HT1080 (cell line): ENCODE data around the gene ACBD5. TPM values are rescaled to one million over a fixed set of nuclear protein-coding genes. Genes with fewer than 3 reads are reported as not detected.
"Not testable (repeated sequence)": the region's sequence is repeated elsewhere in the genome, so short reads cannot be mapped to it uniquely, and the experiment has no call there.

Source experiments
- DNase-seq: peaks from one replicate; pipeline ENCODE4 v3.0.0-alpha.2; 2015; ENCODE audit warnings: low read depth
- polyA plus RNA-seq, 2 experiments: library from polyadenylated mRNA; depleted of rRNA; stranded (reverse); fragments of >200 nt; gene quantifications; 2 replicates each; pipeline ENCODE4 v1.2.3, GENCODE V29; 2015
- total RNA-seq: library from RNA; depleted of rRNA; stranded (reverse); fragments of >200 nt; shearing (Covaris generic); gene quantifications from 2 replicates; pipeline ENCODE4 v1.2.3, GENCODE V29; 2014; rRNA removed

The ACBD5 gene, protein sequence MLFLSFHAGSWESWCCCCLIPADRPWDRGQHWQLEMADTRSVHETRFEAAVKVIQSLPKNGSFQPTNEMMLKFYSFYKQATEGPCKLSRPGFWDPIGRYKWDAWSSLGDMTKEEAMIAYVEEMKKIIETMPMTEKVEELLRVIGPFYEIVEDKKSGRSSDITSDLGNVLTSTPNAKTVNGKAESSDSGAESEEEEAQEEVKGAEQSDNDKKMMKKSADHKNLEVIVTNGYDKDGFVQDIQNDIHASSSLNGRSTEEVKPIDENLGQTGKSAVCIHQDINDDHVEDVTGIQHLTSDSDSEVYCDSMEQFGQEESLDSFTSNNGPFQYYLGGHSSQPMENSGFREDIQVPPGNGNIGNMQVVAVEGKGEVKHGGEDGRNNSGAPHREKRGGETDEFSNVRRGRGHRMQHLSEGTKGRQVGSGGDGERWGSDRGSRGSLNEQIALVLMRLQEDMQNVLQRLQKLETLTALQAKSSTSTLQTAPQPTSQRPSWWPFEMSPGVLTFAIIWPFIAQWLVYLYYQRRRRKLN
- 19.0 and 21.2 TPM in 2 replicates for total RNA-seq
- 18.1 and 20.8 TPM in 2 replicates for polyA plus RNA-seq (2015; cell fraction: cytosol; rRNA removed)
- polyA plus RNA-seq (2015; cell fraction: nucleus; rRNA removed): 16.6 and 19.2 TPM in 2 replicates

GRCh38 chr10:27240212-27241009, at the start of gene ACBD5:
Gene ACBD5, minus strand, starts transcription at chr10:27240797. Its CDS starts 109 bp downstream, at chr10:27240688.
- DNase-seq: peak; percentile 81

GRCh38 chr10:27285093-27285492, 44.5 kb upstream of the ACBD5 start:
- peak; percentile 10 for DNase-seq

GRCh38 chr10:27276581-27276980, 36.0 kb upstream of the ACBD5 start:
- DNase-seq: no peak

- not testable (repeated sequence) for DNase-seq
These were observed 25.4 kb upstream of the ACBD5 start for GRCh38 chr10:27266025-27266424.

DNA sequence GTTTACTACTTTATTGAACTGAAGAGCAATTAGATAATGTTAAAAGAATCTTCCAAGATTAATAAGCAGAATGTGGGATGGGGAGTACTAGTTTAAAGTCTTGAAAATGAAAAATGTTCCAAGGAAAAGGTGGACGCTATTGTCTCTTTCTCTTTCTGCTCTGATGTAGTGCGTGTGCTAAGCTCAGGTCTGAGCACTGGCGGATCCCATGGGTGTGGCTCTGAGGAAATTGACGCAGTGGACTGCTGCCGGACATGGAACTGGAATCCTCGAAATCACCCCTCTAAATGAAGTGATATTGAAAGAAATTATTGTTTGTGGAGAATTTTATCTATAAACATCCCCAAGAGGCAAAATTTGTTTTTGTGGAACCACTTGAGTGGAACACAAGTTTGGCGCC, 22.2 kb upstream of the ACBD5 start:
- not testable (repeated sequence) for DNase-seq

DNA sequence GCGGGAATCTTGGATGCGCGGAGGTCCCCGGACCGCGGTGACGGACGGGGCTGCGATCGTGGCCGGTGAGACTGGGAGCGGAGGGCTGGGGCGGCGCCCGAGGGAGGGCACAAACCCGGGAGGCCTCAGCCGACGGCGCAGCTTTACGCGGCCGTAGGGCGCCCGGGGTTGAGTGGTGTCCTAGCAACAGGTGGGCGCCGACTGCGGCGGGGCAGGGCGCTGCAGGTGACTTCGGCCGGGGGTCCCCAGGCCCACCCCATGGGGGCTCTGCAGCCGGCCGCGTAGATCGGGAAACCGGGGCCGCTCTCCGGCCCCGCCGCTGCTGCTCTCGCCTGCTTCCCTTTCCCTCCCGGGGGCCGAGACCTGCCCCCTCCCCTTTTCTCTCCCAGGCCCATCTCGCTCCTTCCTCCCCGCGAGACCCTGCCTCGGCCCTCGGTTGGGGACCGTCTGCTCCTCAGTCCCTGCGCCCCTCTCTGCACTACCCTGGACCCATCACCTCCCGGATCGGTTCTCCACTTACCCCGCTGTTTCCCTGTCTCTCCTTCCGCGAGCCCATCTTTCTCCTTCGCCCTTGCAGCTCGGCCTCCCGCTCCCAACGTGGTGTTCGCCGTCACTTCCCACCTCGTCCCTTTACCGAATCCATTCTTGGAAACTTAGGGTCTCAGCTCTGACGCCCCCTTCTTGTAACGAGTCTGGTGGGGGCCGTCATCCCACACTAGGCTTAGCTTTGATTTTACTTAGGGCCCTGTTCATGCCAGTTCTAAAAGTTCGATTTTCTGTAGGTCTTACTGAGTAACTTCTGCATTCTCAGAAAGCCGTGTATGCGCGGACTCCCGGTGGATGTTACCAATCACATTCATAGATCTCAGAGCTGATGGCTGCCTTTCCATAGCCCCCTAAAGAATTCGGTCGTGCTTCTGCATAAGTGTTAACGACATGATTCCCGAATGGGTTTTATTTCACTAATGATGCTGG, 18.5 kb upstream of the ACBD5 start:
- no peak for DNase-seq

DNA sequence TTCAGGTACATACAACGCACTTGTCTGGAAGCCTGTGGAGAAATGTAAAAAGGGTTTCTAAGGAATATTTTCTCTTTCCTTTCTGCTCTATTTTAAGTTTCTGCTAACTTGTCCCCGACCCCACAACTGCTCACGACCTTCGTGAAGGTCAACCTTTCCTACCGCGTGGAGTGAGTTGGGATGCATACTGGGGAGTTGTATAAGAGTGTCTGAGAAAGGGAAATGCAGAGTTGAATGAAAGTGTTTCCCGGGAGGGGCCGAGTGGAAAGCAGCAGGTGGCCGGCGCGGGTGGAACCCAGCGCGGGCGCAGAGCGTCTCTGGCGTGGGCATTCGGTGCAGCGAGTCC, 17.9 kb upstream of the ACBD5 start:
- no peak for DNase-seq

GRCh38 chr10:27256299-27257189, 15.9 kb upstream of the ACBD5 start:
- DNase-seq: no peak

DNA sequence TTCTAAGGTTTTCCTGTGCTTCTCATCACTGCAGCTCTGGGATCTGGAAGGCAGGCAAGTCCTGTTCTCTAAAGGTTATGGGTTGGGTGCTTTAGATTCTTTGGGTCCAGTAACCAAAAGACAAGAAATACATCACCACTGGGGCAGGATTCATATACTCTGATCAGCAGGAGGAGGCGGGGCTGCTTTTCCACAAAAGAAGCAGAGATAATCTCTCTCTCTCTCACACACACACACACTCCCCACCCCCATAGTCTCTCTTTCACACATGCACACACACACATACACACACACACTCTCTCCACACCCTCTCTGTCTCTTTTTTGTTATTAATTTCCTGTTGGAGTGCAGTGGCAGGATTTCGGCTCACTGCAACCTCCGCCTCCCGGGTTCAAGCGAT, 13.0 kb upstream of the ACBD5 start:
- DNase-seq: no peak

GRCh38 chr10:27252267-27253000, 11.8 kb upstream of the ACBD5 start:
- no peak for DNase-seq

DNA sequence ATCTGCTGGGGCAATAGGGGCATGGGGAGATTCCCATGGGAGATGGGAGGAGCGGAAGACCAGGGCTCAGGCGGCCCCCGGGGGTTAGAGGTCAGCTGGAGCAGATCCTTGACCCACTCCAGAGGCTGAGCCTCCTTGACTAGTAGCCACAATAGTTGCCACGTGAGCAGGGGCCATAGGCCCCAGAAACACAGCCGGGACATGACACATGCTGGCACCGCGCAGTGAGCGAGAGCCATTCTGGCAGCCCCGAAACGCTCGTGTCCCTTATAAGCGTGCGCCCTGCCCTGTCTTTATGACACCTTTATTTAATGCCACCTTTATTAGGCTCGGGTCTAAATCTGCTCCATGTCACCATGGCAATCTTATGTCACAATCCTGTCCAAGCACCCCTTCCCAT, 11.0 kb upstream of the ACBD5 start:
- no peak for DNase-seq

GRCh38 chr10:27248215-27248614, 7.6 kb upstream of the ACBD5 start:
- DNase-seq: no peak

DNA sequence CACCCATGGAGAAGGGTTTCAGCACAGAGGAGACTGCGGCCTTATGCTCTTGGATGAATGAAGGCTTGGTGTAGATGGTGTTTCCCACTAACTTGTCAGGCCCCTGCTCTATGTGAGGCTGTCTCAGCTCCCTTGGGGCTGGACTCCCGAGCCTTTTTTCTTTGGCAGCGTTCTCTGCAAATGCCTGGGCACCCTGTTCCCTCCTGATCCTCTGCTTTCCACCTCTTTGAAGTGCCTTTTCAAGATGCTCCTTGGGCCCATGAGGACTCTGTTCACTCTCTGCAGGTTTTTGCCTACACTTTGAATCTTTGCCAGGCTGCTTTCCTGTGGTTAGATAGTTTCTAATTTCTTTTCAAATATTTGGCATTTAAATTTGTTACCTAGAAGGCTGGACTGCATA, 6.8 kb upstream of the ACBD5 start:
- DNase-seq: no peak

GRCh38 chr10:27247006-27247405, 6.4 kb upstream of the ACBD5 start:
- DNase-seq: no peak

DNA sequence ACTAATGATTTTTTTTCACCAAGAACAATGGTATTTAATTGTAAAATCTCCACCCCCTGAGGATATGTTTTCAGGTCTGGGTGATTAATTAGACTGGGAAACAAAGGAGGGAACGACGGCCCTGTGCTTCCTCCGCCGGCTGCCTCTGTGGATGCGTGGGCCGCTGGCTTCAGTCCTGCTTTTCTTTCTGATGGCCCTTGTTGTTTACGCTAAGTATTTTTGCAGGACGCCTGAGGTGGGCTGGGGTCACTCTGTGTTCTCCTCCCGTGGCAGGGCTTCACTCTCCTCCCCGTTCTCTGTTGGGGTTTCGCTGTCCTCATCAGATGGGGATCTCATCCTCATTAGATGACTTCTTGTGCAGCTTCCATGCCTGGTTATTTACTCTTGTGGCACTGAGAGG, 5.2 kb upstream of the ACBD5 start:
- DNase-seq: no peak

DNA sequence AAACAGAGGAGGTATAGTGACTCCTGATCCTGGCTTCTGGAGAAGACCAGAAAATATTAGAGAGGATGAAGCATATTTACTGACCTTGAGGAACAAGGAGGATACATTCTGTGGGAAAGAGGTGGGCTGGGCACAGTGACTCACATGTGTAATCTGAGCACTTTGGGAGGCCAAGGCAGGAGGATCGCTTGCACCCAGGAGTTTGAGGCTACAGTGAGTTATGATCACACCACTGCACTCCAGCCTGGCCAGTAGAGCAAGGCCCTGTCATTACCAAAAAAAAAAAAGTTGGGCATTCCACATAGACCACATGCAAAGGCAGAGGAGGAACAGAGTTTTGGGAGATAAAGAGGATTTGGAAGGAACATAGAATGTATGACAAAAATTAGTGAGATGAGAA, 4.4 kb upstream of the ACBD5 start:
- peak; percentile 11 for DNase-seq

- peak; percentile 88 for DNase-seq
These were observed 2.5 kb upstream of the ACBD5 start for GRCh38 chr10:27242951-27243551.

GRCh38 chr10:27242473-27242950, 1.9 kb upstream of the ACBD5 start:
- no peak for DNase-seq
